ENCODE data around the gene CAV1.

GRCh38 chr7:116584721-116585120 is 59.9 kb downstream of the CAV1 start:
- TF ChIP-seq POLR2AphosphoS5 (IDR thresholded peaks at IDR 0.05; ENCODE audit: borderline replicate concordance, low read depth, low read length) = no peak
- TF ChIP-seq EZH2 (IDR thresholded peaks at IDR 0.05) = no peak
- no peak for TF ChIP-seq FOXP2 (optimal IDR thresholded peaks at IDR 0.05; ENCODE audit: control extremely low read depth, extremely low read length, insufficient read depth)
